Stimulated activated CD8-positive, alpha-beta memory T cell treated with anti-CD3 and anti-CD28 coated beads, Interleukin-7, amount 100 ng/mL, for 48 hours (primary cell): Measurements from ENCODE around the gene MRPL40.
A peak's percentile ranks its signal among the peaks of the same experiment; 100 is the strongest.

Experiments used
- DNase-seq, 2 donors: peaks; one replicate each; pipeline ENCODE4 v3.0.0-alpha.2; 2020; ENCODE audit warnings: low read depth in 1 of 2; ENCODE audit errors: extremely low read depth in 1 of 2

MRPL40 gene

GRCh38 chr22:19406281-19406811 lies 26.0 kb upstream of the MRPL40 start:
- DNase-seq, result no peak

- no peak for DNase-seq
Measured at GRCh38 chr22:19406846-19407245, 25.5 kb upstream of the MRPL40 start.

GRCh38 chr22:19407649-19408606 lies 24.4 kb upstream of the MRPL40 start:
- no peak for DNase-seq

- no peak for DNase-seq
Measured at GRCh38 chr22:19410941-19411689, 21.2 kb upstream of the MRPL40 start.

- no peak for DNase-seq
Measured at GRCh38 chr22:19411690-19412045, 20.7 kb upstream of the MRPL40 start.

GRCh38 chr22:19412478-19412877 lies 19.9 kb upstream of the MRPL40 start:
- DNase-seq, result no peak

GRCh38 chr22:19412923-19413322 lies 19.4 kb upstream of the MRPL40 start:
- DNase-seq, result no peak

- DNase-seq, result no peak
Measured at GRCh38 chr22:19419086-19419463, 13.3 kb upstream of the MRPL40 start.

- DNase-seq, result peak; percentile 9 to 53
Measured at GRCh38 chr22:19419464-19420178, 12.7 kb upstream of the MRPL40 start.

GRCh38 chr22:19420321-19420720 lies 12.0 kb upstream of the MRPL40 start:
- no peak for DNase-seq

GRCh38 chr22:19422440-19423301 lies 9.7 kb upstream of the MRPL40 start:
- no peak for DNase-seq

- no peak for DNase-seq
Measured at GRCh38 chr22:19424186-19424500, 8.2 kb upstream of the MRPL40 start.

GRCh38 chr22:19429950-19430889 lies 2.1 kb upstream of the MRPL40 start:
- DNase-seq, result no peak

- DNase-seq, result no peak
Measured at GRCh38 chr22:19430890-19431541, 1.3 kb upstream of the MRPL40 start.

- peak; percentile 57 to 74 for DNase-seq
Measured at GRCh38 chr22:19431649-19432132, 654 bp upstream of the MRPL40 start, which contains the start of gene HIRA. Gene HIRA (minus strand): TSS chr22:19431733. CDS start chr22:19431476, 257 bp downstream.

GRCh38 chr22:19434401-19434800 lies 2.1 kb downstream of the MRPL40 start:
- no peak for DNase-seq

- no peak for DNase-seq
Measured at GRCh38 chr22:19434829-19435580, 2.7 kb downstream of the MRPL40 start.
